Glomerular visceral epithelial cell (primary cell): Measurements from ENCODE around the gene PCDH12.

Experiments
- DNase-seq: peaks from one replicate; pipeline ENCODE4 v3.0.0-alpha.2; 2016; ENCODE audit errors: extremely low spot score

Gene PCDH12

GRCh38 chr5:141966275-141966962, 8.4 kb upstream of the PCDH12 start:
- no peak for DNase-seq

- no peak for DNase-seq
Measured at GRCh38 chr5:141965071-141965470, 7.1 kb upstream of the PCDH12 start.

DNA sequence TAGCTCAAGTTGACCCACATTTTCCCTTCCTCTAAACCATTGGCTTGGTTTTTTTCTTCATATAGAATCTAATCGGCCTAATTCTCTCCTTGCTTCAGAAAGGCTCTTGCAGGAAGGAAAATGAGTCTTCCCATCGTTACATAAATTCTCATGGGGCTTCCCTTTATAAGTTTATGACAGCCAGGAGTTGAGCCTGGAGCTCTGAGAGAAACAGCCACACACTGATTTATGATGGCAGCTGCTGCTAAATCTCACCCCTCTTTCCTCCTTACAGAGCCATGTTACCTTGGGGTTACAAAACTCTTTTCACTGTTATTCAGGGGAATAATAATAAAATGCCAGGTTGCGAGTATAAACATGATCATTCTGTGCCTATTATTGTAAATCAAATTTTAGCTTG, 5.7 kb upstream of the PCDH12 start:
- no peak for DNase-seq

GRCh38 chr5:141961466-141961865, 3.5 kb upstream of the PCDH12 start:
- DNase-seq: no peak

DNA sequence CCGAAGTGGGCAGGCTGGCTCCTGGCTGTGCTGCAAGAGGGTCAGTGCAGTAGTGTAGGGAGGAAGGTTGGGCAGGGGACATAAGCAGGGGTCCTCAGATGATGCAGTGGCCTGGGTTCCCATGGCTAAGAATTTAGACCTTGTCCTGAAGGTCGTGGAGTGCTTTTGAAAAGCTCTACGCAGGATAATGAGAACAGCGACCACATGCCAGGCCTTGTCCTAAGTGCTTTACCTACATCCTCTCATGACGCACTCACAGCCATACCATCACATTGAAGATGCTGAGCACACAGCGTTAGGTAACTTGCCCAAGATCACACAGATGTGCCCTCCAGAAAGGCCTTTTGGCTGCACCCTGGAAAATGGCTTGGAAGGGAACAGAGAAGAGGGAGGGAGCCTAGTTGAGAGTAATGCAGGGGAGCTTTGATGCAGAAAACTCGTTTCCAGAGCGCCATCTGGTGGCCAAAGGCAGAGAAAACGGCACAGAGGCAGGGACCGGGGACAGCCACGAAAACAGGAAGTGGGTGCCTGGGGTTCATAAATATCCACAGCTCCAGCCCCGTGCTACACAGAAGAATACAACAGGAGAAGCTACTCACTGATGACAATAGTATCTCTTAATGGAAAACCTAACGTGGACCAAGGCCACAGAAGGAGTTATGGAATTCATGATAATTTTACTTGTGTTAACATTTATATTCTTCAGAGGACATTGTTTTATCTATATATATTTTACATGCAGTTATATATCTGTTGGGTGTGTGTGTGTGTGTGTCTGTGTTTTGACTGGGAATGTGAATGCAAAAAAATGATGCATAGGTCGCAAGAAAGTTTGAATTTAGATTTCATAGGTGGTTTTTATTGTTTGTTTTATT, 2.7 kb upstream of the PCDH12 start:
- DNase-seq: peak; percentile 90

GRCh38 chr5:141960018-141960417, 2.0 kb upstream of the PCDH12 start:
- DNase-seq: no peak

GRCh38 chr5:141958546-141959172, 657 bp upstream of the PCDH12 start:
- DNase-seq: no peak

GRCh38 chr5:141957367-141957996, 520 bp downstream of the PCDH12 start:
- DNase-seq: no peak

DNA sequence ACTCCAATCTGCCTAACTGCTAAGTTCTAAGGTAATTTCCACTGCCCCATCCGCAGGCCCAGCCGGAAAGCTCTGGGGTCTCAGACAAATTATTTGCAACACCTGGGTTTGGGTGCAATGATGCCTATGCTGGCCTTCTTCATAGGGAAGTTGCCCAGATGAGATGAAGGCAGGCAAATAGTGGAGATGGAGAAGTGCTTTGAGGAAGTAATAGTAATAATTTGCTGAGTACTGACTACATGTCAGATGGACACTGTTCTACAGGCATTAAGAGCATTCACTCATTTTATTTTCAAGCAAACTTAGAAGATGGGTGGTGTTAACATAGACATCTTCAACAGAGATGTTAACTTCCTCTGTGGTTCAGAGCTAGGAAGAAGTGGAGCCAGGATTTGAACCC, 3.8 kb downstream of the PCDH12 start:
- DNase-seq: no peak

DNA sequence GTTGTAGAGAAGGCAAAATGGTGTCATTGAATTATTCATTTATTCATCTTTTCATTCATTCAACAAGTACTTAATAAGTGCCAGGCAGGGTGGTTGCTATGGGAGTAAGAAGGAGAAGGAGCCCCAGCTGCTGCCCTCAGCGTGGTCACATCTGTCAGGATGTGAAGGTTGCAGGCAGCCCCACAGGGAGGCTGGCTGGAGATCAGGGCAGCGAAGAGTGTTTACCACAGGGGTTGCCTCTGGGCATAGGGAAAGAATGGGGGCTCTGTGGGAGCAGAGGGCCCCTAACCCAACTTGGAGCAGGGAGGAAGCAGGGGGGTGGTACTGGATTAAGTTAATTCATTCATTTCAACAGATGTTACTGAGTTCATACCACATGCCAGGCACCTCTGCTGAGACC, 6.0 kb downstream of the PCDH12 start:
- no peak for DNase-seq

- no peak for DNase-seq
Measured at GRCh38 chr5:141951332-141951781, 6.6 kb downstream of the PCDH12 start.

- no peak for DNase-seq
Measured at GRCh38 chr5:141950207-141951005, 7.6 kb downstream of the PCDH12 start.

- DNase-seq: no peak
Measured at GRCh38 chr5:141949511-141949910, 8.5 kb downstream of the PCDH12 start.

- DNase-seq: no peak
Measured at GRCh38 chr5:141948812-141949211, 9.2 kb downstream of the PCDH12 start.

GRCh38 chr5:141947316-141947715, 10.7 kb downstream of the PCDH12 start:
- no peak for DNase-seq

GRCh38 chr5:141945511-141946051, 12.4 kb downstream of the PCDH12 start:
- DNase-seq: no peak

- no peak for DNase-seq
Measured at GRCh38 chr5:141944076-141944475, 13.9 kb downstream of the PCDH12 start.

DNA sequence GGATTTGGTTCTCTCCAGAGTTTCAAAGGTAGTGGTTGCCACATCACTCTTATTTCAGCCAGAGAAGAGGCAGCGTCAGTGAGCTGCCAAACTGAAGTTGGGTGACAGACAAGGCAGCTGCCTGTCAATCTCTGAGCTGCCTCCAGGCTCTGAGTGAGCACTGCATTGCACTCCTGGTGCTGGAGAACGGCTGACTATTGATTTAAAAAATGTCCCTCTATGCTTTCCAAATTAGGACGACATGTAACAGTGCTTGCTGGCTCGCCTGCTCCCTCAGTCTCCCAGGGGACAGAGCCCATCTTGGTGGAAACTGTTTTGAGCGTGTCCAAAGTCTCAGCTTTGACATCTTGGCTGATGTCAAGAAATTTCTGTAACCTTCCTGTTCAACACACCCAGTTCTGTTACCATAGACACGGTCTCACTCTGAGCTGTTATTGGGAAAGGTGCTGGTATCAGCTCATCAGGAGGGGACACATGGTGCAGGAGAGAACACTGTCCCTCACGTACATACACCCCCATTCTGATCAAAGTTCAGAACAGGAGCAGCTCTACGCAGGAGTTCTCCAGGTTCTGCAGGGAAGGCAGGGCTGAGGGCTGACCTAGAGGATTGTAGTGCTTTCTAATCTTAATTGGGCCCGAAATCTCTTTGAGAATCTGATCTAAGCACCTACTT, 15.7 kb downstream of the PCDH12 start:
- DNase-seq: no peak

DNA sequence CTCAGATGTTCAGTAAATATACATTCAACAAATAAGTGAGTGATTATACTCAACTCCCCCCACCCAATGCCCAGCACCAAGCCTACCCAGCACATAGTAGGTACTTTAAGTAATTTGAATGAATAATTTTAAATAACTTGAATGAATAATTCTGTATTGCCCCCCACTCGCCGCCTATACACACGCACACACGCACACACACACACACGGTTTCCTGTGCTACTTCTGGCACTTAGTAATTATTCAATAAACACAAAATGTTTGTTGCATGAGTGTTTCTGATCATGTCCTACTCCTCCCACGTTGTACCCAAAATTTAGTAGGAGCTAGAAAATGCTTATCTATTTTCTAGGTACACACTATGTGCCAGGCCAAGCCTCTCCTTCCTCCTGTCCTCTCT, 16.2 kb downstream of the PCDH12 start:
- no peak for DNase-seq

DNA sequence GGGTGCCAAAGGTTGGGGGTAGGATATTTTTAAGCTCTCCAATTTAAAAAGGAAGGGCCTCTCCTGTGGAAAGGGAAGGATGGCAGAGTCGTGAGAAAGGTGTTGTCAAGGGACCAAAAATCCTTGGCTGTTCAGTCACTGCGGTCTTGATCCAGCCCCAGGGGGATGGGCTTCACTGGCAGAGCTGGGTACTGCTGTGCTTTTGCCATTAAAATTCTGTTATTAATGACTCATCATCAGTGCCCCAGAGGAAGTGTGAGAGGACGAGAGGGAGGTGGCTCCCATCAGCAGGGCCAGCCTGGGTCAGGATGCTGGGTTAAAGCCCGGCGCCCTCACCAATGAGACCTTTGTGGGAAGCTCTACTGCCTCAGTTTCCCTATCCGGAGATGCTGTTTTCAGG, 16.7 kb downstream of the PCDH12 start:
- no peak for DNase-seq
